Peyer's patch (tissue), 4 donors: Measurements from ENCODE around the gene NOC3L. TPM values are rescaled to one million over a fixed set of nuclear protein-coding genes. Genes with fewer than 3 reads are reported as not detected.
"Not testable (repeated sequence)": the region's sequence is repeated elsewhere in the genome, so short reads cannot be mapped to it uniquely, and the experiment has no call there.

Experiments
- DNase-seq, 3 donors: peaks; one replicate each; pipeline ENCODE4 v3.0.0-alpha.2; 2017 to 2019
- H3K27ac ChIP-seq, 4 donors: fragments of 200-600 bp; sonication (generic); one replicate each; pipeline ENCODE4 v1.5.1; 2016 to 2019
- H3K27me3 ChIP-seq, 2 donors: fragments of 200-600 bp; sonication (generic); one replicate each; pipeline ENCODE4 v1.5.1; 2019
- H3K36me3 ChIP-seq, 3 donors: fragments of 200-600 bp; sonication (generic); one replicate each; pipeline ENCODE4 v1.5.1; 2016 to 2019
- H3K4me1 ChIP-seq, 4 donors: fragments of 200-600 bp; sonication (generic); one replicate each; pipeline ENCODE4 v1.5.1; 2016 to 2019
- H3K4me3 ChIP-seq, 4 donors: fragments of 200-600 bp; sonication (generic); 1 replicate in 3 of 4; 2 replicates in 1 of 4; pipeline ENCODE4 v1.5.1; 2016 to 2019; ENCODE audit warnings: mild to moderate bottlenecking in 1 of 4
- H3K9me3 ChIP-seq, 4 donors: fragments of 200-600 bp; sonication (generic); one replicate each; pipeline ENCODE4 v1.5.1; 2016 to 2019; ENCODE audit warnings: mild to moderate bottlenecking in 1 of 4
- POLR2A ChIP-seq, 2 donors: fragments of 450-650 bp; IDR thresholded peaks; one replicate each; pipeline ENCODE4 v1.5.1; 2017; ENCODE audit warnings: antibody characterized with exemption in 2 of 2, mild to moderate bottlenecking in 2 of 2, moderate library complexity in 2 of 2
- total RNA-seq, 4 donors: library from RNA; depleted of rRNA; stranded (reverse); fragments of >200 nt; gene quantifications; one replicate each; pipeline ENCODE4 v1.1.0, GENCODE V29; 2016
- TF ChIP-seq, protein P1 (sequence below), 6 experiments: fragments of 450-650 bp in 4 of 6; fragments of 200-600 bp in 2 of 6; sonication (generic) in 1 of 6; IDR thresholded peaks; one replicate each; pipeline ENCODE4 v1.5.1; 2017 to 2019; ENCODE audit warnings: antibody characterized with exemption in 6 of 6, mild to moderate bottlenecking in 3 of 6, moderate library complexity in 1 of 6

Gene NOC3L
- total RNA-seq, 4 donors from 2014 or later = 6.1 to 23.1 (median 9.2) TPM

DNA sequence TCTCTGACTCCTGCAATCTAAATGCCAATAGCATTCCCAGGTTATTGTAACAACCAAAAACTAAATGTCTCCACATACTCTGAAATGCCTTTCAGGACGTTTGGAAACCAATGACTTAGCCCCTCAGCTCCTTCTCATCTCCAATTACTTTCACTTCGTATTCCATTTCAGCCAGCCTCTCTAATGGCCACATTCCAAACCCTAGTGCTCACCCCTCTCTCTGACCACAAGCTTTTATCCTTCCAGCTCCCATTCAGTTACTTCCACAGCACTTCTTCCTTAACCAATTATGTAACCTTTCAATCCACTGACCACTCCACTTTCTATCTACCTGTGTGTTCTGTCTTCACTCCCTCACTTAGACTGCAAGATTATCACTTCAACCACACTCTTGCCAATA, 4.3 kb downstream of the NOC3L start:
- Histone ChIP-seq H3K27me3 (no peaks in the 10 kb centered on the region), H3K36me3 (peaks cover 0 to 21% (median 0%) of the 10 kb centered on the region in 3 donors), H3K9me3 (no peaks in the 10 kb centered on the region), H3K4me3 (no peak overlapping the region), H3K4me1 (peaks cover 0 to 17% (median 0%) of the 10 kb centered on the region in 4 donors), H3K27ac (no peak overlapping the region)
- no peak for DNase-seq
- TF ChIP-seq POLR2A (IDR thresholded peaks at IDR 0.05) = no peak
- TF ChIP-seq, protein P1, sequence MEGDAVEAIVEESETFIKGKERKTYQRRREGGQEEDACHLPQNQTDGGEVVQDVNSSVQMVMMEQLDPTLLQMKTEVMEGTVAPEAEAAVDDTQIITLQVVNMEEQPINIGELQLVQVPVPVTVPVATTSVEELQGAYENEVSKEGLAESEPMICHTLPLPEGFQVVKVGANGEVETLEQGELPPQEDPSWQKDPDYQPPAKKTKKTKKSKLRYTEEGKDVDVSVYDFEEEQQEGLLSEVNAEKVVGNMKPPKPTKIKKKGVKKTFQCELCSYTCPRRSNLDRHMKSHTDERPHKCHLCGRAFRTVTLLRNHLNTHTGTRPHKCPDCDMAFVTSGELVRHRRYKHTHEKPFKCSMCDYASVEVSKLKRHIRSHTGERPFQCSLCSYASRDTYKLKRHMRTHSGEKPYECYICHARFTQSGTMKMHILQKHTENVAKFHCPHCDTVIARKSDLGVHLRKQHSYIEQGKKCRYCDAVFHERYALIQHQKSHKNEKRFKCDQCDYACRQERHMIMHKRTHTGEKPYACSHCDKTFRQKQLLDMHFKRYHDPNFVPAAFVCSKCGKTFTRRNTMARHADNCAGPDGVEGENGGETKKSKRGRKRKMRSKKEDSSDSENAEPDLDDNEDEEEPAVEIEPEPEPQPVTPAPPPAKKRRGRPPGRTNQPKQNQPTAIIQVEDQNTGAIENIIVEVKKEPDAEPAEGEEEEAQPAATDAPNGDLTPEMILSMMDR (IDR thresholded peaks at IDR 0.05) = no peak

DNA sequence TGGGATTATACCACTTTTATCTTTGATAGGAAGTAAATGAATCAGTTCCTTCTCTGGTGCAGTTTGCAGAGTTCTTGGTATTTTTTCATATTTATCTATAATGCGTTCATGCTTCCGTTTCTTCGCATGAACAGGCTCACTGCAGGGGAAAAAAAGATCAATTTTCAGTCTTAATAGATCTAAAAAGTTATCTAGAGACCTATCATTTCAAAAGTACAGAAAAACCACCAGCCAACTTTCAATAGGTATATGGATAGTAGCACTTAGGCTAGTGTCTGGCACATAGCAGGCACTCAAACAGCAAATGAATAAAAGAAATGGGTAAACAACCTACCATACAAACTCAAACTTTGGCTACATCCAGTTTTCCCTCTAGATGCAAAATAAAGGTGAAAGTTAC, 5.5 kb downstream of the NOC3L start:
- no peak for TF ChIP-seq POLR2A (IDR thresholded peaks at IDR 0.05)
- TF ChIP-seq, protein P1 (IDR thresholded peaks at IDR 0.05) = no peak
- Histone ChIP-seq H3K4me1 (peaks cover 0 to 16% (median 0%) of the 10 kb centered on the region in 4 donors), H3K36me3 (peaks cover 0 to 34% (median 0%) of the 10 kb centered on the region in 3 donors), H3K9me3 (no peaks in the 10 kb centered on the region), H3K27me3 (no peaks in the 10 kb centered on the region), H3K27ac (no peak overlapping the region), H3K4me3 (no peak overlapping the region)
- no peak for DNase-seq

DNA sequence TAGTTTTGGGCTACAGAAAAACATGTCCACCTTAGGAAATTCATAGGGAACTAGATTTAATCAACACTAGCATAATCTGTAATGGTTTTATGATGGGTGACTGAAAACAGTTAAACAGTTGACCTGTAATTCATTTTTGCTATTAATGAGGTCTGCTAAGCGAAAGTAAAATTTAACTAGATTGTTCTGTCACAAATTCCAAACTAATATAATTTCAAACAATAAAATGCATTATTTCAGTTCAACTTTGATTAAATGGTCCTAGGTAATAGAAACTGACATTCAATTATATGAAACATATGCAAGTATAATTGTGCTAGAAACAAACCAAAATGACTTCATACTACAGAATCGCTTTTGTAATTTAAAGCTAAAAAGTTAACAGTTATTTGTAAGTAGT, 6.9 kb downstream of the NOC3L start:
- H3K36me3 ChIP-seq = peaks cover 0 to 47% (median 0%) of the 10 kb centered on the region in 3 donors
- TF ChIP-seq POLR2A (IDR thresholded peaks at IDR 0.05) = no peak
- TF ChIP-seq, protein P1 (IDR thresholded peaks at IDR 0.05) = no peak
- no peaks in the 10 kb centered on the region for H3K9me3 ChIP-seq
- no peak for DNase-seq
- peaks cover 0 to 2% (median 0%) of the 10 kb centered on the region in 4 donors for H3K4me1 ChIP-seq
- H3K27ac ChIP-seq = no peak overlapping the region
- no peak overlapping the region for H3K4me3 ChIP-seq
- H3K27me3 ChIP-seq = no peaks in the 10 kb centered on the region

DNA sequence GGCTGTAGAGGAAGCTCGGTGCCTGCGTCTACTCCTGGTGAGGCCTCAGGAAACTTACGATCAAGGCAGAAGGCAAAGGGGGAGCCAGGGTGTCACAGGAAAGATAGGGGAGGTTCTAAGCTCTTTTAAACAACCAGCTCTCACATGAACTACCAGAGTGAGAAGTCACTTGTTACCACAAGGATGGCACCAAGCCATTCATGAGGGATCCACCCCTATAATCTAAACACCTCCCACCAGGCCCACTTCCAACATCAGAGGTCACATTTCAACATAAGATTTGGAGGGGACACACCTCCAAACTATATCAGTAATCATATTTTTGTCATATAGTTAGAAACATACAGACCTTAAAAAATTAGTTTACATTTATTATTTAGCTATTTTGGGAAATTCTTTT, 9.4 kb downstream of the NOC3L start:
- Histone ChIP-seq H3K27me3 (no peaks in the 10 kb centered on the region), H3K9me3 (no peaks in the 10 kb centered on the region), H3K27ac (no peak overlapping the region), H3K36me3 (peaks cover 0 to 54% (median 0%) of the 10 kb centered on the region in 3 donors), H3K4me3 (no peak overlapping the region), H3K4me1 (no peaks in the 10 kb centered on the region)
- DNase-seq = no peak
- no peak for TF ChIP-seq POLR2A (IDR thresholded peaks at IDR 0.05)
- TF ChIP-seq, protein P1 (IDR thresholded peaks at IDR 0.05) = no peak

DNA sequence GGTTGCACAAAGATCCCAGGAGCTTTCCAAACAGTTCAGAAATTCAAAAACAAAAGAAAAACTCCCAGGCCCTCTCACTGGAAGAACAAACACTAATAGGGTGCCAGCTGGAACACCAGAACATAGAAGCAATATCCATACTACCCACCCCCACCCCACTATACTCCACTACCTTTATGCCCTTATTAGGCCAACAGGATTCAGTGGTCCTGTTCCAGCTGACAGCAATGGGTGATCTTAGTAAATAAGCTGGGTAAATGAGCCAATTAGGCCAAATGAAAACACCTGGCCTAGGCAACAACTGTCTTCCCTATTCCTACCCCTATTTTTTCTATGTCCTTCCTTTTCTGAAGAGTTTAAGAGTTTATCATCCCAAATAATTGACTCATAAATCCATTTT, 11.7 kb downstream of the NOC3L start:
- H3K9me3 ChIP-seq = no peaks in the 10 kb centered on the region
- H3K4me1 ChIP-seq = no peaks in the 10 kb centered on the region
- peaks cover 0 to 54% (median 0%) of the 10 kb centered on the region in 3 donors for H3K36me3 ChIP-seq
- no peak for DNase-seq
- H3K4me3 ChIP-seq = no peak overlapping the region
- H3K27ac ChIP-seq = no peak overlapping the region
- TF ChIP-seq, protein P1 (IDR thresholded peaks at IDR 0.05) = no peak
- no peak for TF ChIP-seq POLR2A (IDR thresholded peaks at IDR 0.05)
- no peaks in the 10 kb centered on the region for H3K27me3 ChIP-seq

DNA sequence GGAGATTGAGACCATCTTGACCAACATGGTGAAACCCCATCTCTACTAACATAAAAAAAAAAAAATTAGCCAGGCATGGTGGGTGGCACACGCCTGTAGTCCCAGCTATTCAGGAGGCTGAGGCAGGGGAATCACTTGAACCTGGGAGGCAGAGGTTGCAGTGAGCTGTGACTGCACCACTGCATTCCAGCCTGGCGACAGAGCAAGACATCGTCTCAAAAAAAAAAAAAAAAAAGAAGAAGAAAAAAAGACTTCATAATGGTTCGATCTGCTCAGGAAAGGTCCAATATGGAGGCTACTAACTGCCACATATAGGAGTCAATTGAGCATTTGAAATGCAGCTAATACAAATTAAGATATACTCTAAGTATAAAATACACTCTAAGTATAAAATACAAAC, 12.2 kb downstream of the NOC3L start:
- H3K4me1 ChIP-seq, H3K27ac ChIP-seq, H3K27me3 ChIP-seq, H3K4me3 ChIP-seq, DNase-seq, H3K9me3 ChIP-seq: not testable (repeated sequence)
- peaks cover 0 to 52% (median 0%) of the 10 kb centered on the region in 3 donors for H3K36me3 ChIP-seq
